Measurements from ENCODE around the gene TACR1.
"Not testable (repeated sequence)": the region's sequence is repeated elsewhere in the genome, so short reads cannot be mapped to it uniquely, and the experiment has no call there.

Gene TACR1

GRCh38 chr2:75166491-75166890 is 32.8 kb downstream of the TACR1 start:
- FAIRE-seq (no peak), DNase-seq (ENCODE audit: insufficient read length) (no peak)
- TF ChIP-seq POLR2A (IDR thresholded peaks at IDR 0.05; ENCODE audit: low read depth, low read length), result no peak
- TF ChIP-seq POLR2AphosphoS5 (IDR thresholded peaks at IDR 0.05; ENCODE audit: low read depth, low read length), result no peak
- TF ChIP-seq TAF1 (IDR thresholded peaks at IDR 0.05; ENCODE audit: borderline replicate concordance, low read depth, low read length), result no peak

GRCh38 chr2:75162897-75163296 is 36.4 kb downstream of the TACR1 start:
- TF ChIP-seq POLR2A (IDR thresholded peaks at IDR 0.05; ENCODE audit: low read depth, low read length) (no peak), TAF1 (IDR thresholded peaks at IDR 0.05; ENCODE audit: borderline replicate concordance, low read depth, low read length) (no peak)
- FAIRE-seq (no peak), DNase-seq (ENCODE audit: insufficient read length) (no peak)

- no peak for DNase-seq (ENCODE audit: insufficient read length)
- no peak for TF ChIP-seq POLR2A (IDR thresholded peaks at IDR 0.05; ENCODE audit: low read depth, low read length)
- TF ChIP-seq POLR2AphosphoS5 (IDR thresholded peaks at IDR 0.05; ENCODE audit: low read depth, low read length), result no peak
- no peak for FAIRE-seq
Observed at GRCh38 chr2:75162259-75162658, 37.1 kb downstream of the TACR1 start.

- no peak for DNase-seq (ENCODE audit: insufficient read length)
- TF ChIP-seq POLR2AphosphoS5 (IDR thresholded peaks at IDR 0.05; ENCODE audit: low read depth, low read length), result no peak
- no peak for TF ChIP-seq TAF1 (IDR thresholded peaks at IDR 0.05; ENCODE audit: borderline replicate concordance, low read depth, low read length)
- no peak for TF ChIP-seq POLR2A (IDR thresholded peaks at IDR 0.05; ENCODE audit: low read depth, low read length)
- FAIRE-seq, result no peak
Observed at GRCh38 chr2:75157435-75157834, 41.9 kb downstream of the TACR1 start.

GRCh38 chr2:75155115-75155514 is 44.2 kb downstream of the TACR1 start:
- no peak for DNase-seq (ENCODE audit: insufficient read length)
- TF ChIP-seq POLR2AphosphoS5 (IDR thresholded peaks at IDR 0.05; ENCODE audit: low read depth, low read length) (no peak), POLR2A (IDR thresholded peaks at IDR 0.05; ENCODE audit: low read depth, low read length) (no peak), TAF1 (IDR thresholded peaks at IDR 0.05; ENCODE audit: borderline replicate concordance, low read depth, low read length) (no peak)
- FAIRE-seq, result no peak

- TF ChIP-seq TAF1 (IDR thresholded peaks at IDR 0.05; ENCODE audit: borderline replicate concordance, low read depth, low read length) (no peak), POLR2AphosphoS5 (IDR thresholded peaks at IDR 0.05; ENCODE audit: low read depth, low read length) (no peak), POLR2A (IDR thresholded peaks at IDR 0.05; ENCODE audit: low read depth, low read length) (no peak)
- DNase-seq (ENCODE audit: insufficient read length), result no peak
- FAIRE-seq, result no peak
Observed at GRCh38 chr2:75153221-75153620, 46.1 kb downstream of the TACR1 start.

- not testable (repeated sequence) for DNase-seq (ENCODE audit: insufficient read length); FAIRE-seq
Observed at GRCh38 chr2:75152243-75152642, 47.1 kb downstream of the TACR1 start.

GRCh38 chr2:75147884-75148283 is 51.4 kb downstream of the TACR1 start:
- FAIRE-seq; DNase-seq (ENCODE audit: insufficient read length): not testable (repeated sequence)

GRCh38 chr2:75146606-75147332 is 52.6 kb downstream of the TACR1 start:
- TF ChIP-seq POLR2A (IDR thresholded peaks at IDR 0.05; ENCODE audit: low read depth, low read length), result no peak
- DNase-seq (ENCODE audit: insufficient read length) (no peak), FAIRE-seq (no peak)

- DNase-seq (ENCODE audit: insufficient read length); FAIRE-seq: not testable (repeated sequence)
Observed at GRCh38 chr2:75146221-75146605, 53.1 kb downstream of the TACR1 start.

- TF ChIP-seq POLR2AphosphoS5 (IDR thresholded peaks at IDR 0.05; ENCODE audit: low read depth, low read length), result no peak
- no peak for TF ChIP-seq POLR2A (IDR thresholded peaks at IDR 0.05; ENCODE audit: low read depth, low read length)
- no peak for TF ChIP-seq TAF1 (IDR thresholded peaks at IDR 0.05; ENCODE audit: borderline replicate concordance, low read depth, low read length)
- DNase-seq (ENCODE audit: insufficient read length) (no peak), FAIRE-seq (no peak)
Observed at GRCh38 chr2:75142081-75142480, 57.2 kb downstream of the TACR1 start.

GRCh38 chr2:75140288-75140687 is 59.0 kb downstream of the TACR1 start:
- TF ChIP-seq TAF1 (IDR thresholded peaks at IDR 0.05; ENCODE audit: borderline replicate concordance, low read depth, low read length) (no peak), POLR2AphosphoS5 (IDR thresholded peaks at IDR 0.05; ENCODE audit: low read depth, low read length) (no peak), POLR2A (IDR thresholded peaks at IDR 0.05; ENCODE audit: low read depth, low read length) (no peak)
- DNase-seq (ENCODE audit: insufficient read length), result no peak
- no peak for FAIRE-seq

GRCh38 chr2:75139171-75139570 is 60.1 kb downstream of the TACR1 start:
- no peak for TF ChIP-seq POLR2A (IDR thresholded peaks at IDR 0.05; ENCODE audit: low read depth, low read length)
- no peak for TF ChIP-seq TAF1 (IDR thresholded peaks at IDR 0.05; ENCODE audit: borderline replicate concordance, low read depth, low read length)
- TF ChIP-seq POLR2AphosphoS5 (IDR thresholded peaks at IDR 0.05; ENCODE audit: low read depth, low read length), result no peak
- FAIRE-seq, result no peak
- no peak for DNase-seq (ENCODE audit: insufficient read length)
